Stimulated activated CD8-positive, alpha-beta memory T cell treated with anti-CD3 and anti-CD28 coated beads, Interleukin-15, amount 100 ng/mL, for 1 hour (primary cell): ENCODE results near the gene KAT6B.

ENCODE experiments used
- DNase-seq: peaks from one replicate; pipeline ENCODE4 v3.0.0-alpha.2; 2020; ENCODE audit warnings: low read depth

The KAT6B gene

DNA sequence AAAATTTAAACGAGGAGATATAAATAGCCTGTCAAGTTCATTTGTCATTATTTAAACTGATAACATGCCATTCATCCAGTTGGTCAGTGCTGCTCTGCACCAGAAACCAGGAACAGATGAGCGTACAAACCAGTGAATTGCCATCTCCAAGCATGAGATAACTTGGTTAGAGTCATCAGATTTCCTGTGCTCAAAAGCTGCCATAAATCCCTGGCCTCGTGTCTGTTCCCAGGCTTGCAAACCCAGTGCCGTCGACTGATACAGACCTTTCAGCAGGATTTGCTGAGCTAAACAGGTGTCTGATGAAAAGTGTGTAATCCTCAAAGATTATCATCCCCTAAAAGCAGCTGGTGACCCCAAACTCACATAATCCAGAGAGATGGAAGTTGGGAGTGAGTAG is 189.0 kb downstream of the KAT6B start:
- no peak for DNase-seq

DNA sequence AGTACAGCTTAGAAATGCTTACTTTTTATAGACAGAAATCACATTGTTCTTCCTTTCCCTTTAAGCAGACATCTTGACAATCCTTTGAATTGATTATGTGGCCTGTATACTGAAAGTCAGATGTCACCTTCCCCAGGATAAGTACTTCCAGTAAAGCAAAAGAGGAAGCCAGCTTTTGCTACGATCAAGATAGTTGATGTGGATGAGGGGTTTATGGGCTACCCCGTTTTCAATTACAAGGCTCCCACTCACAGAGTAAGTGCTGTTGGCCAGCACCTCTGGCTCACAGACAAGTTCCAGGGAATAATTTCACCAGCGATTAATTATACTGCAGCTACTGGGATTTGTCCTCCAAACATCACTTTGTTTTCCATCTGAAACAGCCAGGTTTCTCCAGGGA is 189.9 kb downstream of the KAT6B start:
- DNase-seq: no peak

DNA sequence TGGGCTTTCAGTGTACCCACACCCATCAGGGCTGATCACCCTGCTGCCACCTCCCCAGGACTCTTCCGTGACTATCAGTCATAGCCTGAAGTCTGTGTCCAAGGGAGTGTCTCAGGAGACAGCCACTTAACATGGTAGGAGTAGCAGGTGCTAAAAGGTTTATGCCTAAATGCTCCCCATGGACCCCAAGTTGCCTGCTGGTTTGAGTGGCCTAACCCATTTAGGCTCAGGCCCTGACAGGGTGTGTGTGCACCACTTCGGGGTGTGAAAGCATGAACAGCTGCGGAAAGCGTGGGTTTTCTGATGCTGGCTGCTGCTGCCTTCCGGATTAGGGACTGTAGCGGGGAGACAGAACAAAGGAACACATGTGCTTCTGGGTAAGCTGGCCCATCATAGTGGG is 191.9 kb downstream of the KAT6B start:
- DNase-seq: no peak

DNA sequence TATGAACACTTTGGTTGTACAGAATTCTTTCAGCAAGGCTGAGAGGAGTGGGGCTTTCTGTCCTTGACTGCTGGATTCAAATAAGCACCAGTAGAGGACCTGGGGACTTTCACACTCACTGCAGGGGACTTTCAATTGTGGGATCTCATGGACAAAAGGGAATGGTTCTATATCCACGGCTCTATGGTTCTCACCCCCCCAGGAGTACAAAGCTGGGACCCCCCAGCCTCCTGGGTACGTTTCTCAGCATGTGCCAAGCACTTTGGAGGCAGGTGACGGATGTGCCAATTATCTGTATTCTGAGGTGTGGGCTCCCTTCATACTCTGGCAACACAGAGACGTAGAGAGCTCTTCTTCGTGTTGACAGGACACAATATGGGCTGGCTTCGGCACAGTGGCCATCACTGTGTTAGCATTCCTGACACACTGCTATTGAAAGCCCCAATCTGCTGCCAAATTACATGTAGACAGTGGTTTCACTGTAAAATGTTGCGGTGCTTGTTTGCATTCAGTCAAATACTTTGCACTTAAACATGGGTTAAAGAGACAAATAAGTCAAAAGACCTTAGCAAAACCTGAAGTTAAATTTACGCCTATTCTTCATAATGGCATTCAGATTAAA is 192.4 kb downstream of the KAT6B start:
- no peak for DNase-seq

DNA sequence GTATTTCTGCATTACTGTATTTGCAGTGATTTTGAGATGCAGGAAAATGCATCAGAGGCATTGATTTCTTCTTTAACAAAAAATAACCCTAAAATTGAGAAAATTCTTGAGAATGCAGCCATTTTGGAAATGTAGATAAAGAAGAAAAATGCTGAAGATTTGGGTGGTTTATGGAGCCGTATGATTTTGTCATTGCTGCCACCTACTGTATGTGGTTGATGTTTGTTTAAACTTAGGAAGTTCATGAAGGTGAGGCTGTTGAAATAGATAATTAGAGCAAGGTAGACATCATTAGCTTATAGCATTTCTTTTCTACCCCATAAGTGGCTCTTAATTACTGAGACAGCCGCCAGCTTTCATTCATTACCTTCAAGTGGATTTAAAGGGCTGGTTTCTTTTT is 193.0 kb downstream of the KAT6B start:
- no peak for DNase-seq

DNA sequence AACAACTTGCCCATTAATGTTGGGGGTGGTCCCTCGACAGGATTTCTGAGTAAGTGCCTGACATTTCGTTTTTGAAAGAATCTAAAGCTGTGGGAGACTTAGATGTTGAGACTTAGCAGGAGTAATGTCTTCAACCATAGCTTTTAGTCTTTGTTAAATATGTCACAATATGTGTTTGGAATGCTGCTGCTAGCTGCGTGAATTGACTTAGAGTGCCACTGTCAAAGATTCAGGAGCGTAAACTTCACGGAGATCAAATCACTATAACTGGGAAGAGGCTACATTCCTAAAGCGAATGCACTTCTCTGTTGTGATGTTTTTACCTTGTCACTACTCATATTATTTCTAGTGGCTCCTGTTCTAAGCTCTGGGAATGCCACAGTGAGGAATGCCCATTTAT is 193.8 kb downstream of the KAT6B start:
- DNase-seq: no peak

DNA sequence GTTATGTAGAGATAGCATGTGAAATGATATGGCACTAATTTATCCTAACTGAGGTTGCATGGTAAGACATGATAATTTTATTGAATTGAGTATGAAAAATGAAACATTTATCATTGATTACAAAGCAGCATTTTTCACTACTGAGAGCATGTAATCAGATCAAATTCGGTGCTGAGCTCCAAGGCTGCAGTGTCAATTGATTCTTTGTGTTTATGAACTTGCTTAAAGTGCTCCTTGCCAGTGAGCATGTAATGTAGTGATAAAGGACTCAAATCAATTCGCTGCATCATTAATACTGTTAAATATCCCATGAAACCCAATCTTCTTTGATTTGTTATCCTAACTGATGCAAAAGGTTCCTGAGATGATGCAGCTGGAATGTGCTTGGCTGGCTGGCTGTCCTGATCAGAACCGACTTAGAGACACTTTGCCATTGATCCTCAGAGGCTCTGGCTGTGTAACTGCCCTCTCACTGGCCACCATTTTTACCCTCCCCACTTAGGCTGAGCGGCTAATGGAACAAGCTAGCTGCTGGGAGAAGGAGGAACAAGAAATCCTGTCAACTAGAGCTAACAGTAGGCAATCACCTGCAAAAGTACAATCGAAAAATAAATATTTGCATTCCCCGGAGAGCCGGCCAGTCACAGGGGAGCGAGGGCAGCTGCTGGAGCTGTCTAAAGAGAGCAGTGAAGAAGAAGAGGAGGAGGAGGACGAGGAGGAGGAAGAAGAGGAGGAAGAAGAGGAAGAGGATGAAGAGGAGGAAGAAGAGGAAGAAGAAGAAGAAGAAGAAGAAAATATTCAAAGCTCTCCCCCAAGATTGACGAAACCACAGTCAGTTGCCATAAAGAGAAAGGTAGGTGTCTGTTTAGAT is 195.2 kb downstream of the KAT6B start:
- DNase-seq: no peak

DNA sequence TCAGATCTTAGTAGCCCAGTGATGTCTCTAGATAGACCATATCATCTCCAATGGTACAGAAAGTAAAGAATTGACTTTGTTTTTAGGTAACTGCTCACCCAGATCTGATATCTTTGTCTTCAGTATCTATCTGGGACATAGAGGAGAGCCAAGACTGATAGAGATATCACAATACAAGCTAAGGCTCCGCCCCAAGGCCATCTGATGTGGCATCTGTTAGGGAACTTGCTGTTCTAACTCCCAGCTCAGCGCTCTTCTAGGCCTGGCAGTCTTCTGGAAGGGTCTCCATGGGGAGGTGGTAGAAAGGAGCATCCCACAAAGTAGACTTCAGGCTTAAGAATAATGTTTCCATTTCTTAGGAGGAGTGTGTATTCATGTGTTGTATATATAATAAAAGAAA is 196.7 kb downstream of the KAT6B start:
- DNase-seq: no peak

DNA sequence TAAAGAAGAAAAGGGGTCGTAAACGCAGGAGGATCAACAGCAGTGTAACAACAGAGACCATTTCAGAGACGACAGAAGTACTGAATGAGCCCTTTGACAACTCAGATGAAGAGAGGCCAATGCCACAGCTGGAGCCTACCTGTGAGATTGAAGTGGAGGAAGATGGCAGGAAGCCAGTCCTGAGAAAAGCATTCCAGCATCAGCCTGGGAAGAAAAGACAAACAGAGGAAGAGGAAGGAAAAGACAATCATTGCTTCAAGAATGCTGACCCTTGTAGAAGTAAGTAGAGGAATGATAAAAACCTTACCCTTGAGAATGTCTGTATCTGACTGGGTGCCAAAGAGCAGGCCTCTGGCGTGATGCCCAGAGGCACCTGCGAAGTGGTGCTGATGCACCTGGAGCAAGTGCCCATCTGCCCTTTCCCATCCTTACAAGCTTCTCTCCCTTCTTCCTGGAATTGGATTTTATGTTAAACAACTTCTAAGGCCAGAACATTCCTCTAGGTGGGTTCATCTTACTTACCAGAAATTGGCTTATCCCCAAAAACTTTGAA is 198.6 kb downstream of the KAT6B start:
- no peak for DNase-seq

DNA sequence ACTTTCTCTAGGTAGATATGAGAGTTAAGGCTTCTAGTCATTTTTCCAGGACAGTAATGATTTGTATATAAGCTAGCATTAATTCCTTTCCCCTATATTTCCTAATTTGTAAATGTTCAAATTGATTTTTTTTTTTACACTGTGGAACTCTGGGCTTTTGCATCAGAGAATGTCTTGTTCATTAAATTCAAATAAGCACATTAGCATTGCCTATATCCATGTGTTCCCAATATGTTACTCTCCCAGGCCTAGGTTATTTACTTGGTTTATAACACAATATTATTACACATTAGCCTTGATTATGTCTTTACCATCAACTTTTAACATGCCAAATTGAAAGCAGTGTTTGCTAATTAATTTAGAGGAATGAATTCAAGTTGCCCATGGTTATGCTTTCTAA is 201.6 kb downstream of the KAT6B start:
- DNase-seq: no peak

DNA sequence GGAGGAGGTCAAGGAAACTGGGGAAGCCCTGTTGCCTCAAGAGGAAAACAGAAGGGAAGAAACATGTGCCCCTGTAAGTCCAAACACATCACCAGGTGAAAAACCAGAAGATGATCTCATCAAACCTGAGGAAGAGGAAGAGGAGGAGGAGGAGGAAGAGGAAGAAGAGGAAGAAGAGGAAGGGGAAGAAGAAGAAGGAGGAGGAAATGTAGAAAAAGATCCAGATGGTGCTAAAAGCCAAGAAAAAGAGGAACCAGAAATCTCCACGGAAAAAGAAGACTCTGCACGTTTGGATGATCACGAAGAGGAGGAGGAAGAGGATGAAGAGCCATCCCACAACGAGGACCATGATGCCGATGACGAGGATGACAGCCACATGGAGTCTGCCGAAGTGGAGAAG is 202.3 kb downstream of the KAT6B start:
- DNase-seq: no peak

DNA sequence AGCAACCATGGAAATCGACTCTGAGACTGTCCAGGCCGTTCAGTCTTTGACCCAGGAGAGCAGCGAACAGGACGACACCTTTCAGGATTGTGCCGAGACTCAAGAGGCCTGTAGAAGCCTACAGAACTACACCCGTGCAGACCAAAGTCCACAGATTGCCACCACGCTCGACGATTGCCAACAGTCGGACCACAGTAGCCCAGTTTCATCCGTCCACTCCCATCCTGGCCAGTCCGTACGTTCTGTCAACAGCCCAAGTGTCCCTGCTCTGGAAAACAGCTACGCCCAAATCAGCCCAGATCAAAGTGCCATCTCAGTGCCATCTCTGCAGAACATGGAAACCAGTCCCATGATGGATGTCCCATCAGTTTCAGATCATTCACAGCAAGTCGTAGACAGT is 203.0 kb downstream of the KAT6B start:
- no peak for DNase-seq

DNA sequence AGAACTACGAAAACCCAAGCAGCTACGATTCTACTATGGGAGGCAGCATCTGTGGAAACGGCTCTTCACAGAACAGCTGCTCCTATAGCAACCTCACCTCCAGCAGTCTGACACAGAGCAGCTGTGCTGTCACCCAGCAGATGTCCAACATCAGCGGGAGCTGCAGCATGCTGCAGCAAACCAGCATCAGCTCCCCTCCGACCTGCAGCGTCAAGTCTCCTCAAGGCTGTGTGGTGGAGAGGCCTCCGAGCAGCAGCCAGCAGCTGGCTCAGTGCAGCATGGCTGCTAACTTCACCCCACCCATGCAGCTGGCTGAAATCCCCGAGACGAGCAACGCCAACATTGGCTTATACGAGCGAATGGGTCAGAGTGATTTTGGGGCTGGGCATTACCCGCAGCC is 203.5 kb downstream of the KAT6B start:
- no peak for DNase-seq

DNA sequence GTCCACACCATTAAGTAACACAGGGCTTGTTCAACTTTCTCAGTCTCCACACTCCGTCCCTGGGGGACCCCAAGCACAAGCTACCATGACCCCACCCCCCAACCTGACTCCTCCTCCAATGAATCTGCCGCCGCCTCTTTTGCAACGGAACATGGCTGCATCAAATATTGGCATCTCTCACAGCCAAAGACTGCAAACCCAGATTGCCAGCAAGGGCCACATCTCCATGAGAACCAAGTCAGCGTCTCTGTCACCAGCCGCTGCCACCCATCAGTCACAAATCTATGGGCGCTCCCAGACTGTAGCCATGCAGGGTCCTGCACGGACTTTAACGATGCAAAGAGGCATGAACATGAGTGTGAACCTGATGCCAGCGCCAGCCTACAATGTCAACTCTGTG is 204.0 kb downstream of the KAT6B start:
- no peak for DNase-seq

DNA sequence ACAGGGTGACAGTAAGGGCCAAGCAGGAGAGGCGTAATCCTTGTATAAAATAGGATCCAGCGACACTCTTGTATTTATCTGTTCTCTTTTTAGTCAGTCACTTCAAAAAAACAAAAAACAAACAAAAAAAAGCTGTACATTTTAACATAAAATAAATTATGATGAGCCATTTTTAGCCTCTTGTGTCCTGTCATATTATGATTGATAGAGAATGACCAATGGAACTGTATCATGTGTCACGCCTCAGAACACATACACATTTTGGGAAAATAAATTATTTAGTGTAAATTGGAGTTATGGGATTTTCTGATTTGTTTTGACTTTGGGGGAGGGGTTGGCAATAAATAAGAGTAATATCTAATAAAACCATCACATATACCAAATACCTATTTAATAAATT is 205.7 kb downstream of the KAT6B start:
- no peak for DNase-seq

DNA sequence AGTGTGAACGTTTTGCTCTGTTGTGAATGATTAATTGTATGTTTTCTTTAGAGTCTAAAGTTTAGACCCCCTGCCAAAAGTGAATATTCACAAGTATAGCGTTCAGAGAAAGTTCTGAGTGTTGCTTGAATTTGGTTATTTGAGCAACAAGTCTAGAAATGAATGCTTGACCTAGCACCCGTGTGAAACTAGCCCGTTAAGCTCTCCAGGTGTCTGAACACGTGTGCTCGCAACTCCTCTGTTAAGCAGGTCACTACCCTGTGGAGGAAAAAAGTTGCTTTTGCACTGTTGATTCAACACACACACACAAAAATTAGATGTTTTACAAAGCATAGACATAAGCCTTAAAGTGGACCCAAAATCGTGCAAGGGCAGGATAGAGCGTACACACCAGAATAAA is 206.4 kb downstream of the KAT6B start:
- no peak for DNase-seq

DNA sequence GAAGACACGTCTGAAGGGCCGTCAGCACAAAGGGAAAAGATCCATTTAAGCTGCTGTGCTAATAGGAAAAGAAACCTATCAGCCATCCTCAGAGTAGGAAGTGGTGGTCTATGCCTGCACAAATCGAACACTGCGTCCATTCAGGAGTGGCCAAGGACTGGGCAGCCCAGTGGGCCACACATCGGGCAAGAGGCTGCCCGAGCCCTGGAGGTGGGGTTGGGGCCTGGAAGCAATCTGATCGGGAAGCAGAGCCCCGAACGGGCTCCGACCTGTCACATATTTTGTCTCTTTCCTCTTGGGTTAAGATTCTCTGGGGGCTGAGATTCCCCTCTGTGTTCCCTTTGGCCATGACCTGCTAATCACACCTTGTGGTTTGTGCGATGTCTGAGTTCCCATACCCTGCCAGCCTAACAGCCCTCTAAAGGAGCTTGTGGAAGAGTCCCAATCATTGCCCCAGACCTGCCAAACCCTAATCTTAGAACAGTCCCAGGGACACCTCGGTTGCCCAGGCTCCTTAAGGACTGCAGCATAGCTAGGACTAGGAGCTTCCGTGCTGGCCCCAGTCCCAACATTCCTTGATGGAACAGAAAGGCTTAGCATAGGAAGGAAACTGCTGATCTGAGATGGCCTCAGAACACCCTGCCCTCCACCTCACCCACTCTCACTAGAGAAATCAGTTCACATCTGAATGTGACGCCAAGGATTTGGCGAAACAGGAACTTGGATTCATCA is 207.2 kb downstream of the KAT6B start:
- DNase-seq: no peak

DNA sequence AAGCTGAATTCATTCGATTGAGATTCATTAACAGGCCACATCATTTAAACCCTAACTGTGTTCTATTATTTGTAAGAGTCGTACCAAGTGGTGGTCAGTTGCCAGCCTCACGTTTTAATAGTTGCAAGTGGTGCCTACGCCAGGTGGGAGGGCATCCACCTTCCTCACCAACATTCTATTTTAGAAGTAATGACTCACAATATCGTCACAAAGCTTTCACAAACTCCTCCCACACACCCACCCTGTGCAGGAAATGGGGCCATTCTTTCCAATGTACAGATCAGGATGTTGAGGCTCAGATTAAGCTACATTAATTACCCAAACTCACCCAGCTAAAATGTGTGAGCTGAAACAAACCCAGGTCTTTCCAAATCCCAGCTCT is 207.7 kb downstream of the KAT6B start:
- no peak for DNase-seq

DNA sequence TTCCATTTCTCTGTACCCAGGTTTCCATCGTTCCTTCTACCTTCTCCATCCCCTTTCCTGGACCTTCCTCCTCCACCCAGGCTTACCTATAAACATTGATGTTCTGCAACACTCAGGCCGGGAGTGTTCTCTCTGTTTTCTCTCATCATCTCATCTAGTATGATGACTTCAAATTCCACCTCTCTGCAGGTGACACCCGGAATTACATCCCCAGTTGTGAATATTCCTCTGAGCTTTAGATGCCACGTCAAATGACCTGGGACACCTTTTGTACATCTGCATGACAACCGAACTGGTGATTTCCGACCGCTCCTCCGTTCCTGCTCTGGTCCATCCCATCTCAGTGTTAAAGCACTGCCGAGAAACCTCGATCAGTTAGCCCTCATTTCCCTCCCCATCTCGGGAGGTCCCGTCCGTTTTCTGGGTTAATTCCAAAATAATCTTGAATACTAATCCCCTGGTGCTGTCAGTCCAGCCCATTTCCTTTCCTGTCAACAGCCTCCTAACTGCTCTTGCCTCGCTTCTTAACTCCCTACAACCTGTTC is 208.4 kb downstream of the KAT6B start:
- DNase-seq: no peak

DNA sequence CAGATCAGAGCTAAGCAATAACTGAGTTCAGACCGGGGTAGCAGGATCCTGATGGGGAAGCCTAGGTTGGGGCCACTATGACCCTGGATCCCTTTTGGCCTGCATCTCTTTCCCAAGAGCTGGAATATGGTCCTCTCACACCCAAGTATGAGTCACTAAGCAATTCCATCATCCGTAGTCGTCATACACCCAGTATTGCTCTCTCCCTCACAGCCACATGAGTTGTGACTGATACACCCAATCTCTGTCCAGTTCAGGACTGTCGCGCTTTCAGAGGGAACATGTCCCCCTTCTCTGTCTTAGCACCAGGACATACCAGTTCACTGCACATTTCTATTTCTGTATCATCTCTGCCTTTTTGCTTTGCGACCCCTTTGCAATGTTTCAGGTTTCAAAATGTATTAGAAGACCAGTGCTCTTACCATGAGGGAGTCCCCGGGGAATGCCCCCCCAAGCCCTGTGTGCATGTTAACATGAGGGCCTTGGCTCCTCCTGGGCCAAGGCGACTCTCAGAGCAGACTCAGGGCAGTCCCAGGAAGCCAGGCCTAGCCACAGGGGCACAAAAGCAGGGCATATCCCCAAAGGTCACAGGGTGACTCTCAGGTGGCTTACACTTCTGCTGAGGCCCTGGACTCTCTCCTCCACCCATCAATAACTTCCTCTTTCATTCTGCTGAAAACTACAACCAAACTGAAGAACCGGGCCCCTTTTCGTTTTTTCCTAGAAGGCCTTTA is 209.7 kb downstream of the KAT6B start:
- no peak for DNase-seq

DNA sequence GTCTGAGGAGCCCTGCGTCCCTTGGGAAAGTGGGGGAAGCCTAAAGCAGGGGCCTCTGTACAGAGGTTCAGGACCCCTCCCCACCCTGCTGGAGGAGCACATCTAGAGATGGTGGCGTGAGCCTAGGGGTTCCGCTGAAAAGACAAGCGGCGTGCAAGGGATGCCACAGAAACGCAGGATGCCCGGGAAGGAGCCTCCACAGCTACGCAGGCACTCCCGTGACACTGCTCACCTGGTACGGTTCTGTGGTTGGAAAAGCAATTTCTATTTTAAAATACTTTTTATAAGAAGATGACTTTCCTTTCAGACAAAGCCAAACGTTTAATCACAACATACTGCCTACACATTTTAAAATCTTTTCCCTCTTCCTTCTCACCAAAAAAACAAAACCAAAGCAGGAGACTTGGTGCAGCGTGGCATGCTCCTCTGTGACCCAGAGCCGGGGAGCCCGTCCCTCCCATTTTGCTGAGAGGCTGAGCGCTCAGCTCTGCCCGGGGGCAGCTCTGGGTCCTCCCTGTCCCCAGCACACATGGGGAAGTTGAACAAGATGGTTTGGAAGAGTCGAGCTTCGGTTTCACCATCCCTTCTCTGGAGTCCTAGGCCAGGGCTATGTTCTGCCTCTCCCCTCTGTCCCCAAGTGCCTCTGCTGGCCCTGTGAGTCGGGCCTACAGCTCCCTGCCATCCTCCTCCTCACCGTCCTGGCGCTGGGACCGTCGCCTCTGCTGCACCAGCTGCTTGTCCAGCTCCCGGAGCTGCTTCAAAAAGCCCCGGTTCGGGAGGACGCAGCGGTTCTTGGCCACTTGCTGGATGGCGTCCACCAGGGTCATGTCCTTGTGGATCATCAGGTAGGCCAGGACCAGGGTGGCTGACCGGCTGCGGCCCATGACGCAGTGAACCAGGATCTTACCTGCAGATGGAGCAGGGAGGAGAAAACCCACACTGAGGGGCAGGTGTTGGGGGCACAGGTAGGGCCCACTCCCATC is 211.1 kb downstream of the KAT6B start:
- no peak for DNase-seq
